Dendritic cell treated with granulocyte-macrophage colony-stimulating factor and Interleukin-4, amounts not matched to agents 40 ng/mL and 50 ng/mL, for 4 days (primary cell): ENCODE results near the gene RAPGEFL1.

Source experiments
- H3K27ac Mint-ChIP-seq: one replicate; pipeline ENCODE4 v1.8.0; 2022; ENCODE audit warnings: mild to moderate bottlenecking, mixed read lengths
- H3K27me3 Mint-ChIP-seq: one replicate; pipeline ENCODE4 v1.8.0; 2022; ENCODE audit warnings: mild to moderate bottlenecking, mixed read lengths
- H3K36me3 Mint-ChIP-seq: one replicate; pipeline ENCODE4 v1.8.0; 2022; ENCODE audit warnings: low read depth, mixed read lengths
- H3K4me1 Mint-ChIP-seq: one replicate; pipeline ENCODE4 v1.8.0; 2022; ENCODE audit warnings: low read depth, mixed read lengths
- H3K4me3 Mint-ChIP-seq: one replicate; pipeline ENCODE4 v1.8.0; 2022; ENCODE audit warnings: mild to moderate bottlenecking, moderate library complexity, mixed read lengths
- H3K9me3 Mint-ChIP-seq: one replicate; pipeline ENCODE4 v1.8.0; 2022; ENCODE audit warnings: mixed read lengths
- intact Hi-C: fragments of 100-400 bp; cut with micrococcal nuclease; formaldehyde crosslinking; loops from one replicate; pipeline ENCODE4 v1.15.0; 2022

RAPGEFL1 gene

DNA sequence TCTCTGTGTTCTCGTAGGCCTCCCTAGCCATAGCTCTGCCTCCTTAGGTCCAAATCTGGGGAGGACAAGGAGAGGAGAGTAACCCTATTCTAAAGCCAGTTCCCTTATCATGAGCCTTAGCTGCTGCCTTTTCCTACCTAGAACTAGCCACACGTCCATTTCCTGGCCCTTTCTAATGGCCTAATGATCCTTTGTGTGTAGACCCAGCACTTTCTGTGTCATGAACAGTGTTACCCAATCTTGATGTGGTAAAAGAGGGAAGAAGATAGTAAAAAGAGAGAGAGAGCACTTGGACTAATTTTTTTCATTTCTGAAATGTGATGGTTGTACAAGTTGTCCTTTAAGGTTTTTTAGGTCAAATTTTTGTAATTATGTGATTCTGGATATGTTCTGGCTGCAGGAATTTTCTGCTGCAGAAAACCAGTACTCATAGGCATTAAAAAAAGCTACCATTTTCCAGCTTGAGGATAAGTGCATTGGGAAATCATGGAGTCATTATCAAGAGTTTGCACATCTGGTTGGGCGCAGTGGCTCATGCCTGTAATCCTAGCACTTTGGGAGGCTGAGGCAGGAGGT, 18.7 kb upstream of the RAPGEFL1 start:
- Mint-ChIP-seq H3K4me3 (no peak overlapping the region), H3K27me3 (no peaks in the 10 kb centered on the region), H3K9me3 (no peaks in the 10 kb centered on the region), H3K4me1 (peaks cover 18% of the 10 kb centered on the region), H3K27ac (peak overlapping the region; percentile 38), H3K36me3 (peaks cover 56% of the 10 kb centered on the region)
- intact Hi-C loops, result no loop called here

DNA sequence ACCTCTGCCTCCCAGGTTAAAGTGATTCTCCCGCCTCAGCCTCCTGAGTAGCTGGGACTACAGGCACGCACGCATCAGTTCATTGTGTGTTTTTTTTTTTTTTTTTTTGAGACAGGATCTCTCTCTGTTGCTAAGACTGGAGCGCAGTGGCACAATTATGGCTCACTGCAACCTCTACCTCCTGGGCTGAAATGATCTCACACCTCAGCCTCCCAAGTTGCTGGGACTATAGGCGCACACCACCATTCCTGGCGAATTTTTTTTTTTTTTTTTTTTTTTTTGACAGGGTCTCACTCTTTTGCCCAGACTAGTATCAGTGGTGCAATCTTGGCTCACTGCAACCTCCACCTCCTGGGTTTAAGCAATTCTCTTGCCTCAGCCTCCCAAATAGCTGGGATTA, 17.8 kb upstream of the RAPGEFL1 start:
- no peaks in the 10 kb centered on the region for H3K27me3 Mint-ChIP-seq
- peaks cover 56% of the 10 kb centered on the region for H3K36me3 Mint-ChIP-seq
- intact Hi-C loops, result no loop called here
- no peak overlapping the region for H3K27ac Mint-ChIP-seq
- H3K4me1 Mint-ChIP-seq, result peaks cover 18% of the 10 kb centered on the region
- no peaks in the 10 kb centered on the region for H3K9me3 Mint-ChIP-seq
- no peak overlapping the region for H3K4me3 Mint-ChIP-seq

DNA sequence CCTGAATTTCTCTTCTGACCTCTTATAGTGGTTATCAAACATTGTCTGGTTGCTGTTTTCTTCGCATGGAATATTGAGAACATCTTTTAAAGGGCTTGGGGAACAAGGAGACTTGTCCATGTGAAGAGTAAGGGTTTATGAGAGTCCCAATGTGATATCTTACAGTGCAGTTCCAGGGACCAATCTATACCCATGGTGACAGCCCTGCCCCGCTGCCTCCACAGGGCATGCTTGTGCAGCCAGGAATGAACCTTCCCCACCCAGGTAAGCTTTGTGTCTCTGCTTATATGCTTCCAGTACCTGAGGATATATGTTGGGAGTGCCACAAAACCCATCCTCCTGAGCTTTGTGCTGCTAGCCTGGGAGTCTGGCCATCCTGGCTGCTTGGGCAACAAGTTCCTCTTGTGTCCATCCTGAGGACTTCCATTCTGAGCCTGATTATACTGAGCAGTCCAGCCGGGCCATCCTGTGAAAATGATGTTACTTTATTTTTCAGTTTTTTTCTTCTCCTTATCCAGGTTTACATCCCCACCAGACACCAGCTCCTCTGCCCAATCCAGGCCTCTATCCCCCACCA, 9.5 kb upstream of the RAPGEFL1 start:
- H3K4me1 Mint-ChIP-seq, result peaks cover 9% of the 10 kb centered on the region
- no peak overlapping the region for H3K4me3 Mint-ChIP-seq
- H3K36me3 Mint-ChIP-seq, result peaks cover 100% of the 10 kb centered on the region
- H3K27ac Mint-ChIP-seq, result peak overlapping the region; percentile 5
- intact Hi-C loops, result loop anchor here (1.0 to 5.0 kb wide), 2 partner anchors 54 to 155 kb away; no protein-coding TSS in a partner anchor
- H3K9me3 Mint-ChIP-seq, result no peaks in the 10 kb centered on the region
- H3K27me3 Mint-ChIP-seq, result no peaks in the 10 kb centered on the region

DNA sequence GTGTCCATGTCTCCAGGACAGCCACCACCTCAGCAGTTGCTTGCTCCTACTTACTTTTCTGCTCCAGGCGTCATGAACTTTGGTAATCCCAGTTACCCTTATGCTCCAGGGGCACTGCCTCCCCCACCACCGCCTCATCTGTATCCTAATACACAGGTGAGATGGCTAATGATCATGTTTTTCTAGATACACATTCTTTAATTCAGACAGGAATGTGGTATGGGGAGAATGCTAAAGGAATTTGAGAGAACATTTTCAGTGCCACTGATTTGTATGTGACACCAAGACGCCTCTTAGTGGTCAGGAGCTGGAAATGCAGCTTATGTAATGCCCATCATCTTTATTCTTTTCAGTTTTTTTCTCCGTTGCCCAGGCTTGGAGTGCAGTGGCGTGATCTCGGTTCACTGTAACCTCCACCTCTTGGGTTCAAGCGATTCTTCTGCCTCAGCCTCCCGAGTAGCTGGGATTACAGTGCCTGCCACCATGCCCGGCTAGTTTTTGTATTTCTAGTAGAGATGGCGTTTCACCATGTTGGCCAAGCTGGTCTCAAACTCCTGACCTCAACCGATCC, 8.9 kb upstream of the RAPGEFL1 start:
- intact Hi-C loops, result loop anchor here (1.0 to 5.0 kb wide), 2 partner anchors 55 to 156 kb away; no protein-coding TSS in a partner anchor
- H3K4me3 Mint-ChIP-seq, result no peak overlapping the region
- peak overlapping the region; percentile 5 for H3K27ac Mint-ChIP-seq
- peaks cover 100% of the 10 kb centered on the region for H3K36me3 Mint-ChIP-seq
- H3K27me3 Mint-ChIP-seq, result no peaks in the 10 kb centered on the region
- no peaks in the 10 kb centered on the region for H3K9me3 Mint-ChIP-seq
- peaks cover 9% of the 10 kb centered on the region for H3K4me1 Mint-ChIP-seq

DNA sequence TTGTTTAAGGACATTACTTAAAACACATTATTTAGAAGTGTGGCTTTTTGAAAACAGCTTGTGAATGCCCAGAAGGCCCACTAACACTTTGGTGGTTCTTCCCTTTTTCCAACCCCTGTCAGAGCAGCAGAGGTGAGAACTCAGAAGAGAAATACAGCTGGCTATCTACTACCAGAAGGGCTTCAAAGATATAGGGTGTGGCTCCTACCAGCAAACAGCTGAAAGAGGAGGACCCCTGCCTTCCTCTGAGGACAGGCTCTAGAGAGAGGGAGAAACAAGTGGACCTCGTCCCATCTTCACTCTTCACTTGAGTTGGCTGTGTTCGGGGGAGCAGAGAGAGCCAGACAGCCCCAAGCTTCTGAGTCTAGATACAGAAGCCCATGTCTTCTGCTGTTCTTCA, 6.9 kb upstream of the RAPGEFL1 start:
- peaks cover 9% of the 10 kb centered on the region for H3K4me1 Mint-ChIP-seq
- H3K9me3 Mint-ChIP-seq, result no peaks in the 10 kb centered on the region
- no peak overlapping the region for H3K27ac Mint-ChIP-seq
- H3K27me3 Mint-ChIP-seq, result no peaks in the 10 kb centered on the region
- peaks cover 98% of the 10 kb centered on the region for H3K36me3 Mint-ChIP-seq
- H3K4me3 Mint-ChIP-seq, result no peak overlapping the region
- intact Hi-C loops, result no loop called here

DNA sequence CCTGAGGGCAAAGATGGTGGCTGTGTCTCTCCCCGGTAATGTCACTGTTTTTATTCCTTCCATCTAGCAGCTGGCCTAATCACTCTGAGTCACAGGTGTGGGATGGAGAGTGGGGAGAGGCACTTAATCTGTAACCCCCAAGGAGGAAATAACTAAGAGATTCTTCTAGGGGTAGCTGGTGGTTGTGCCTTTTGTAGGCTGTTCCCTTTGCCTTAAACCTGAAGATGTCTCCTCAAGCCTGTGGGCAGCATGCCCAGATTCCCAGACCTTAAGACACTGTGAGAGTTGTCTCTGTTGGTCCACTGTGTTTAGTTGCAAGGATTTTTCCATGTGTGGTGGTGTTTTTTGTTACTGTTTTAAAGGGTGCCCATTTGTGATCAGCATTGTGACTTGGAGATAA, 5.5 kb upstream of the RAPGEFL1 start:
- H3K4me1 Mint-ChIP-seq, result peaks cover 15% of the 10 kb centered on the region
- H3K9me3 Mint-ChIP-seq, result no peaks in the 10 kb centered on the region
- H3K4me3 Mint-ChIP-seq, result no peak overlapping the region
- peaks cover 2% of the 10 kb centered on the region for H3K27me3 Mint-ChIP-seq
- peaks cover 98% of the 10 kb centered on the region for H3K36me3 Mint-ChIP-seq
- H3K27ac Mint-ChIP-seq, result no peak overlapping the region
- intact Hi-C loops, result no loop called here

DNA sequence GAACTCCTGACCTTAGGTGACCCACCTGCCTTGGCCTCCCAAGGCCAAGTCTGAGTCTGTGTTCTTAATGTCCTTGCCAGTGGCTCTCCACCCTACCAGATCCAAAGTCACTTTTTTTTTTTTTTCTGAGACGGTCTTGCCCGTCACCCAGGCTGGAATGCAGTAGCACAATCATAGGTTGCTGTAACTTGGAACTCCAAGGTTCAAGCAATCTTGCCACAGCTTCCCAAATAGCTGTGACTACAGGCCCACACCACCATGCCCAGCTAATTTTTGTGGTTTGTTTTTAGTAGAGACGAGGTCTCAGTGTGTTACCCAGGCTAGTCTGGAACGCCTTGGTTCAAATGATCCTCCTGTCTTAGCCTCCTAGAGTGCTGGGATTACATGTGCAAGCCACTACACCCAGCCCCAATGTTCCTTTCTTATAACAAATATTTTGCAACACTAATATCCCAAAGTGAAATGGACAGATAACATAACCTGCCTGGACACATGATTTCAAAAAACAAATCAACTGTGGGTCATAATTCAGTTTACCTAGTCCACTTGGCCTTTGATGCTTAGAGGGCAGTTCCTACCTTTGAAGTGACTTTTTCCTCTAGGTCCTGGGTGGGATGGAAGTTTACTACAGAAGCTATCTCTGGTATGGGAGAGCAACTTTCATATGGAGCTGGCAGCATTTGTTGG, 4.0 kb upstream of the RAPGEFL1 start:
- H3K36me3 Mint-ChIP-seq, result peaks cover 90% of the 10 kb centered on the region
- H3K27ac Mint-ChIP-seq, result no peak overlapping the region
- intact Hi-C loops, result no loop called here
- no peaks in the 10 kb centered on the region for H3K9me3 Mint-ChIP-seq
- H3K27me3 Mint-ChIP-seq, result peaks cover 14% of the 10 kb centered on the region
- H3K4me1 Mint-ChIP-seq, result peaks cover 19% of the 10 kb centered on the region
- H3K4me3 Mint-ChIP-seq, result no peak overlapping the region

DNA sequence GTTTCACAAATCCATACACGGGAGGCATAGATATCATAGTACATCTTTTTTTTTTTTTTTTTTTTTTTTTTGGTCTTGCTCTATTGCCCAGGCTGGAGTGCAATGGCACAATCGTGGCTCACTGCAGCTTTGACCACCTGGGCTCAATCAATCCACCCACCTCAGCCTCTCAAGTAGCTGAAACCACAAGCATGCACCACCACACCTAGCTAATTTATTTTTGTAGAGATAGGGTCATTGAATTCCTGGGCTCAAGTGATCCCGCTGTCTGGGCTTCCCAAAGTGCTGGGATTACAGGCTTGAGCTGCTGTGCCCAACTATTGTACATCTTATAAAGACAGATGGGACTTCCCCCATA, 3.5 kb upstream of the RAPGEFL1 start:
- Mint-ChIP-seq H3K27ac (no peak overlapping the region), H3K4me1 (peaks cover 17% of the 10 kb centered on the region), H3K27me3 (peaks cover 19% of the 10 kb centered on the region), H3K36me3 (peaks cover 90% of the 10 kb centered on the region), H3K4me3 (no peak overlapping the region), H3K9me3 (no peaks in the 10 kb centered on the region)
- intact Hi-C loops, result no loop called here

DNA sequence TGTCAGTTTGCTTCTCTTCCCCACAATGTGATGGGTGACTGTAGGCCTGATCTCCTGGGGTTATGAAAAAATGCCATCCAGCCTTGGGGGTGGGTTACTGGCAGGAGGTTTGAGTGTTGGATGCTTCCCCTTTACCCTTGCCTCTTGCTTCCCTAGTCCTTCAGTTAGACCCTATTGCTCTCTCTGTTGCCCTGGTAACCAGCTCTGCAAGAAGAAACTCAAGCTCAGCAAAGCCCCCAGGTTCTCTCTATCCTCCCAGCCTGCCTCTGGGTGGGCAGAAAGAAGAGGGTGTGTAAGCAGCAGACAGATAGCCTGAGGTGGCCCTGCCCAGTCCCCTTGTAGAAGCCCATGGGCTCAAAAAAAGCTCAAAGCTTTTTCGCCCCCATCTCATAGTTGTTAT, 2.8 kb upstream of the RAPGEFL1 start:
- Mint-ChIP-seq H3K4me1 (peaks cover 16% of the 10 kb centered on the region), H3K4me3 (no peak overlapping the region), H3K27ac (no peak overlapping the region), H3K27me3 (peaks cover 19% of the 10 kb centered on the region), H3K36me3 (peaks cover 82% of the 10 kb centered on the region), H3K9me3 (no peaks in the 10 kb centered on the region)
- intact Hi-C loops, result no loop called here

DNA sequence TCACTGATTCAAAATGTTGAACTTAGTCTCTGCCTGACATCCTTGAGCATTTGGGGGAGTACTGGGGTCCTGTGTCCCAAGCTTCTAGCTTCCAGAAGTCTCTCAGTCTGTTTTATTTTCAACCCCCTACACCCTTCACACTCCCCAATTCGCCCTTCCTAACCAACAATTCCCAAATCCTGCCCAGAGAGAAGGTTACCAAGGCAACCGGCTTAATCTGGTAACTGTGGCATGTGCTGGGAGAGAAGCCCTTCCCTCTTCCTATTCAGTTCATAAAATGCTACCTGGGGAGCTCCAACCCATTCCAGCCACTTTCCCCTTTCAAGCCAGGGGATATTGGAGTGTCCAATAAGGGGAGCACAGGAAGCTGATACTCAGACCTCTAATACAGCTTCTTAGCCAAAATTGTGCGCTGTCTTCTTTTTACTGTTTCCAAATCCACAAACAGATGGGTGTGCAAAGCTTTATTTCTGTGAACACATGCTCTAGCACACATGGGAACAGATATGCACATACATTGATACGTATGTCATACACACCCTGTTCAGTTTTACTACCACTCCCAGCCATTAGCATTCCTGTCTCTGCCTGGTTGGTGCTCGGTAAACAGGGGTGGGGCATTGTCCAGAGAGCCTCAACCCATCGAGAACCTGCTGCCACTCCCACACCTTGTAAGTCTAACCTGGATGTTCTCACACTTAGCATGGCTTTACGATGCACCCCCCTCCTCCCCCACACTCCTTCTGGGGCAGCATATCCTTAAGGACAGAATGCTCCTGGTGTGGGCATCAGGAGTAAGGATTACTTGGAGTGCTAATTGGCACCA, 1.1 kb upstream of the RAPGEFL1 start:
- H3K36me3 Mint-ChIP-seq, result peaks cover 66% of the 10 kb centered on the region
- H3K27ac Mint-ChIP-seq, result no peak overlapping the region
- peaks cover 19% of the 10 kb centered on the region for H3K27me3 Mint-ChIP-seq
- H3K4me1 Mint-ChIP-seq, result peaks cover 27% of the 10 kb centered on the region
- intact Hi-C loops, result no loop called here
- no peak overlapping the region for H3K4me3 Mint-ChIP-seq
- H3K9me3 Mint-ChIP-seq, result no peaks in the 10 kb centered on the region

DNA sequence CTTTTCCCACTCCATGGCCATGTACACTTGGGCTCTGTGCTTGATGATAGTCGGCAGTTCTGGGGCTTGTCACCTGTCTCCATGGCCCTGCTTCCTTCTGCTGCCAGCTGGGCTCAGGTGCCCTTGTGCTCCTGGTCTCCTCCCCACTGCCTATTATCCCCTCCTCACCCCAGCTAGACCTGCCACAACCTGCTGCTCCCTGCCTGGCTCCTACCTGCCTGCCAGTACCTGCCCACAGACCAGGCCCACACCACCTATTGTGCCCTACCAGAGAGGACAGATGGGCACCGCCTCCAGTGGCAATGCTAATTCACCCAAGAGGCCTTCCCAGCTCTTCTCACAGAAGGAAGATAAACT, 538 bp upstream of the RAPGEFL1 start:
- Mint-ChIP-seq H3K27ac (no peak overlapping the region), H3K9me3 (no peaks in the 10 kb centered on the region), H3K4me1 (peaks cover 27% of the 10 kb centered on the region), H3K36me3 (peaks cover 60% of the 10 kb centered on the region), H3K27me3 (peaks cover 19% of the 10 kb centered on the region), H3K4me3 (no peak overlapping the region)
- intact Hi-C loops, result no loop called here

DNA sequence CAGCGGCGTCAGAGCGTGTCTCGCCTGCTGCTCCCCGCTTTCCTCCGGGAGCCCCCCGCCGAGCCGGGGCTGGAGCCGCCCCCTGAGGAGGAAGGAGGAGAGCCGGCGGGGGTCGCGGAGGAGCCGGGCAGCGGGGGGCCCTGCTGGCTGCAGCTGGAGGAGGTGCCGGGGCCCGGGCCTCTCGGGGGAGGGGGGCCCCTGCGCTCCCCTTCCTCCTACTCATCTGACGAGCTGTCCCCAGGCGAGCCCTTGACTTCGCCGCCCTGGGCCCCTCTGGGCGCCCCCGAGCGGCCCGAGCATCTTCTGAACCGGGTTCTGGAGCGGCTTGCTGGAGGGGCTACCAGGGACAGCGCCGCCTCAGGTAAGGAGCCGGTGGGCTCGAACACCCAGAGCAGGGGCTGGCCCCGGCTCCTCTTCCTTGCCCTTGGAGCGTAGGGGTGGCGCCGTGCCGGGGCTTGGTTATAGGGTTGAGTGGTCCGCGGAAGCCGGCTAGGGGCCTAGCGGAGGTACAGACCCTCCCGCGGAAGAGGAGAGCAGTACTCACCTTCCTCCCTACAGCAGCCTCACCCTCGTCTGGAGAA, 841 bp downstream of the RAPGEFL1 start:
- Mint-ChIP-seq H3K27me3 (peaks cover 19% of the 10 kb centered on the region), H3K27ac (no peak overlapping the region), H3K36me3 (peaks cover 46% of the 10 kb centered on the region), H3K4me1 (peaks cover 27% of the 10 kb centered on the region), H3K9me3 (no peaks in the 10 kb centered on the region), H3K4me3 (peak overlapping the region; percentile 4)
- intact Hi-C loops, result no loop called here

DNA sequence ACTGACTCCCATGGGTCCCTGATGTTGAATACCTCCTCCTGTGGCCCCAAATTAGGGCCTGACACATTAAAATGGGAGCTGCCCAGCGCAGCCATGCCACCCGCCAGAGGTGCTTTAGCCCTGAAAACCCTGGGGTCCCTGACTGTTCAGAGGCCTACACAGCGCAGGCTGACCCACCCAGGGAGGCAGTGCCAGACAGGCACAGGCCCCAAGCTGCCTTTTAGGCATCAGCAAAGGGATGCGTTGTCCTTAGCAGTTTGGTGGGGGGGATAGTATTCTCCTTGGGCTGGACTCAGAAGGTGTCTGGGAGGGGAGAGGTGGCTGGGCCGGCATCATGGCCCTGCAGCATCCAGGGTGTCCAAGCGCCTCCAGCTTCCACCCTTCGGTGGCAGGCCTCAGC, 1.4 kb downstream of the RAPGEFL1 start:
- Mint-ChIP-seq H3K27me3 (peaks cover 19% of the 10 kb centered on the region), H3K27ac (no peak overlapping the region), H3K9me3 (no peaks in the 10 kb centered on the region), H3K4me3 (no peak overlapping the region), H3K4me1 (peaks cover 27% of the 10 kb centered on the region), H3K36me3 (peaks cover 41% of the 10 kb centered on the region)
- intact Hi-C loops, result no loop called here
